HepG2 (cell line): Measurements from ENCODE around the gene TRA2B. TPM values are rescaled to one million over a fixed set of nuclear protein-coding genes. Genes with fewer than 3 reads are reported as not detected.

ENCODE experiments used
- ATAC-seq: fragments of 200-7000 bp; cut with Tn5 transposase; 3 replicates; pipeline ENCODE4 v1.9.1; 2020; ENCODE audit warnings: mild to moderate bottlenecking, moderate library complexity
- BruUV-seq: library from RNA; stranded (reverse); fragments of 400-500 nt; replicated peaks from 2 replicates; lab custom pipeline; 2021; lab: Mats Ljungman, UMichigan
- CTCF ChIA-PET: fragments of 300-600 bp; formaldehyde crosslinking; extraction: SDS; loops from one replicate; lab custom pipeline; 2021; ENCODE audit warnings: low total read pairs, inconsistent platforms, low intra/inter-chr PET ratio; lab: Yijun Ruan, JAX
- POLR2A ChIA-PET: fragments of 350-600 bp; sonication (Branson Sonifier 250); formaldehyde crosslinking; loops from one replicate; lab custom pipeline; 2020; ENCODE audit warnings: antibody characterized with exemption, inconsistent platforms; lab: Yijun Ruan, JAX
- DNase-seq: peaks from one replicate; pipeline ENCODE4 v3.0.0-alpha.2; 2015; ENCODE audit warnings: low spot score
- FAIRE-seq: peaks from 3 replicates; lab custom pipeline; 2011; peaks lifted over from hg19 to GRCh38; lab: Jason Lieb, UNC
- H2AFZ ChIP-seq: one replicate; pipeline ENCODE4 v1.6.1; 2011; ENCODE audit warnings: low read length, inconsistent platforms
- H3K27ac ChIP-seq: fragments of 300-600 bp; 3 replicates; pipeline ENCODE4 v1.8.0; 2011; ENCODE audit warnings: mixed run types, mild to moderate bottlenecking, mixed read lengths, low read length, inconsistent platforms; ENCODE audit not compliant: insufficient read depth; ENCODE audit errors: extremely low read length
- H3K27me3 ChIP-seq, 2 experiments: fragments of 200-600 bp in 1 of 2; 2 replicates in 1 of 2; 3 replicates in 1 of 2; pipeline versions ENCODE4 v1.6.0 to v1.8.0; 2011; ENCODE audit warnings: low read length in 2 of 2, mild to moderate bottlenecking in 2 of 2, moderate library complexity in 2 of 2, inconsistent platforms in 1 of 2; ENCODE audit not compliant: insufficient read depth in 2 of 2, control insufficient read depth in 1 of 2
- H3K36me3 ChIP-seq, 2 experiments: fragments of 200-600 bp in 1 of 2; replicated peaks in 1 of 2; 2 replicates in 1 of 2; 3 replicates in 1 of 2; pipeline versions ENCODE4 v1.5.1 to v1.8.0; 2011; ENCODE audit warnings: low read length in 2 of 2, inconsistent platforms in 1 of 2; ENCODE audit not compliant: insufficient read depth in 2 of 2, control insufficient read depth in 1 of 2
- H3K4me1 ChIP-seq: 2 replicates; pipeline ENCODE4 v1.5.1; 2012; ENCODE audit warnings: low read length, inconsistent platforms; ENCODE audit not compliant: insufficient read depth
- H3K4me2 ChIP-seq: 2 replicates; pipeline ENCODE4 v1.6.0; 2011; ENCODE audit warnings: low read depth, low read length, inconsistent platforms
- H3K4me3 ChIP-seq, 3 experiments: fragments of 200-600 bp in 1 of 3; sonication (generic), shearing (Covaris generic) in 1 of 3; replicated peaks in 1 of 3; 2 replicates each; pipeline ENCODE4 v1.5.1; 2011 to 2016; ENCODE audit warnings: low read length in 3 of 3, inconsistent platforms in 2 of 3, low read depth in 2 of 3, mild to moderate bottlenecking in 2 of 3, control low read depth in 1 of 3, mixed read lengths in 1 of 3; ENCODE audit not compliant: insufficient read depth in 1 of 3
- H3K79me2 ChIP-seq: one replicate; pipeline ENCODE4 v1.6.1; 2011; ENCODE audit warnings: low read length, inconsistent platforms; ENCODE audit not compliant: insufficient read depth
- H3K9ac ChIP-seq: 2 replicates; pipeline ENCODE4 v1.6.0; 2011; ENCODE audit warnings: mild to moderate bottlenecking, low read depth, low read length, inconsistent platforms; ENCODE audit not compliant: insufficient read depth
- H3K9me3 ChIP-seq: 2 replicates; pipeline ENCODE4 v1.5.1; 2012; ENCODE audit warnings: mild to moderate bottlenecking, low read length
- H4K20me1 ChIP-seq: 2 replicates; pipeline ENCODE4 v1.6.0; 2011; ENCODE audit warnings: inconsistent platforms, mild to moderate bottlenecking, low read length, moderate library complexity; ENCODE audit not compliant: insufficient read depth
- HNRNPH1 ChIP-seq: fragments of 200-400 bp; formaldehyde crosslinking; optimal IDR thresholded peaks from 2 replicates; pipeline ENCODE3; 2017; ENCODE audit warnings: mild to moderate bottlenecking, low read depth, low read length
- HOXA7 ChIP-seq: sonication (generic); formaldehyde crosslinking; IDR thresholded peaks from 2 replicates; pipeline ENCODE4 v1.8.1; 2022; ENCODE audit warnings: mild to moderate bottlenecking, missing genetic modification reagents, moderate library complexity
- MAF1 ChIP-seq: sonication (generic); formaldehyde crosslinking; IDR thresholded peaks from 2 replicates; pipeline ENCODE4 v1.5.0; 2020; ENCODE audit warnings: missing genetic modification reagents, borderline replicate concordance
- MAFK ChIP-seq, 2 experiments: IDR thresholded peaks in 1 of 2; conservative IDR thresholded peaks in 1 of 2; 2 replicates each; pipeline ENCODE4 v1.6.1; 2011; ENCODE audit warnings: improper control_type of control experiment in 2 of 2, low read length in 2 of 2
- NFYB ChIP-seq: sonication (generic); formaldehyde crosslinking; IDR thresholded peaks from 2 replicates; pipeline ENCODE4 v1.4.0; 2020; ENCODE audit warnings: missing genetic modification reagents
- PAX8 ChIP-seq: sonication (generic); formaldehyde crosslinking; IDR thresholded peaks from 2 replicates; pipeline ENCODE4 v1.8.0; 2022; ENCODE audit warnings: mild to moderate bottlenecking, missing genetic modification reagents, borderline replicate concordance
- SATB2 ChIP-seq: sonication (generic); formaldehyde crosslinking; IDR thresholded peaks from 2 replicates; pipeline ENCODE4 v1.5.0; 2020; ENCODE audit warnings: missing genetic modification reagents
- TBX3 ChIP-seq: fragments of 450-650 bp; IDR thresholded peaks from 2 replicates; pipeline ENCODE4 v1.6.1; 2017; ENCODE audit warnings: antibody characterized with exemption, mild to moderate bottlenecking, inconsistent platforms, borderline replicate concordance
- ZBTB7B ChIP-seq: sonication (generic); formaldehyde crosslinking; IDR thresholded peaks from 2 replicates; pipeline ENCODE4 v1.4.0; 2020; ENCODE audit warnings: missing genetic modification reagents
- ZNF44 ChIP-seq: sonication (generic); formaldehyde crosslinking; IDR thresholded peaks from 2 replicates; pipeline ENCODE4 v1.5.1; 2020; ENCODE audit warnings: mild to moderate bottlenecking, missing genetic modification reagents
- ZNF589 ChIP-seq: sonication (generic); formaldehyde crosslinking; conservative IDR thresholded peaks from 2 replicates; pipeline ENCODE4 v1.8.0; 2022; ENCODE audit warnings: mild to moderate bottlenecking, moderate library complexity, missing genetic modification reagents
- WGBS: methylation state at CpG from one replicate; pipeline ENCODE4 v1.1.6; 2017; ENCODE audit warnings: low lambda C conversion rate; 5-methylcytosine and 5-hydroxymethylcytosine counted together
- in situ Hi-C: cut with HindIII; loops from 2 replicates; pipeline ENCODE4 v1.10.0; 2017; ENCODE audit warnings: low pct_unique_long_range_greater_than_20kb; ENCODE audit not compliant: extremely low pct_ligation_motif_present
- intact Hi-C: fragments of 100-400 bp; cut with micrococcal nuclease; formaldehyde crosslinking; loops from one replicate; pipeline ENCODE4 v1.10.0; 2022; ENCODE audit not compliant: unreplicated experiment
- polyA plus RNA-seq, 8 experiments: library from polyadenylated mRNA; depleted of rRNA in 3 of 8; stranded (reverse) in 7 of 8; unstranded in 1 of 8; fragments of >200 nt; fragmentation: Illumina TruSeq in 4 of 8; extraction: Trizol in 4 of 8; gene quantifications; 2 replicates each; pipeline versions ENCODE4 v1.2.1 to v1.2.3, GENCODE V29; 2011 to 2016; ENCODE audit warnings: low read depth in 4 of 8, missing spikeins in 1 of 8, mixed read lengths in 1 of 8; ENCODE audit not compliant: insufficient read depth in 1 of 8
- total RNA-seq, 5 experiments: library from RNA; depleted of rRNA; stranded (reverse); fragments of >200 nt; fragmentation: Illumina TruSeq; extraction: Trizol; gene quantifications; 2 replicates each; pipeline ENCODE4 v1.2.3, GENCODE V29; 2016; ENCODE audit warnings: low read depth in 1 of 5
- TF ChIP-seq, protein P1 (sequence below): IDR thresholded peaks from 2 replicates; pipeline ENCODE4 v1.6.1; 2018; ENCODE audit warnings: missing genetic modification reagents, mild to moderate bottlenecking, missing compliant biosample characterization
- TF ChIP-seq, protein P2 (sequence below): sonication (generic); formaldehyde crosslinking; IDR thresholded peaks from 2 replicates; pipeline ENCODE4 v1.8.1; 2023; ENCODE audit warnings: mild to moderate bottlenecking, missing genetic modification reagents
- TF ChIP-seq, protein P3 (sequence below): fragments of 450-650 bp; IDR thresholded peaks from 2 replicates; pipeline ENCODE4 v1.6.1; 2016
- TF ChIP-seq, protein P4 (sequence below): sonication (generic); formaldehyde crosslinking; IDR thresholded peaks from 2 replicates; pipeline ENCODE4 v1.5.0; 2020; ENCODE audit warnings: mild to moderate bottlenecking, missing genetic modification reagents
- TF ChIP-seq, protein P5 (sequence below): sonication (generic); formaldehyde crosslinking; IDR thresholded peaks from 2 replicates; pipeline ENCODE4 v1.5.0; 2020; ENCODE audit warnings: mild to moderate bottlenecking, missing genetic modification reagents, moderate library complexity

Gene TRA2B
- total and polyA plus RNA-seq, 2 of the 13 experiments (the other 11 are each of a cell fraction or from before 2014, with no cell fraction given), result 105 to 241 TPM

DNA sequence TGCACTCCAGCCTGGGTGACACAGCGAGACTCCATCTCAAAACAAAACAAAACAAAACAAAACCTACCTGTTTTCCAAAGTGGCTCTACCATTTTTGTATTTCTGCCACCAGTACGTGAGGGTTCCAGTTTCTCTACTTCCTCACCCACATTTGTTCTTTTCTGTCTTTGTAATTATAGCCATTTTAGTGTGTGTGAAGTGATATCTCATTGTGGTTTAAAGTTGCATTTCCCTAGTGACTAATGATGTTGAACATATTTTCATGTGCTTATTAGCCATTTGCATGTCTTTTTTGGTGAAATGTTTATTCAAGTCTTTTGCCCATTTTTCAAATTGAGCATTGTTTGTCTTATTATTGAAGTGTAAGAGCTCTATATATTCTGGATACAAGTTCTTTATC, 50.7 kb downstream of the TRA2B start:
- Histone ChIP-seq H3K79me2 (no peaks in the 10 kb centered on the region), H4K20me1 (no peaks in the 10 kb centered on the region), H3K27me3 (peaks cover 0 to 10% of the 10 kb centered on the region in 2 experiments; a peak in 2 of 5 replicates), H3K4me3 (no peak overlapping the region), H3K4me2 (no peak overlapping the region), H3K36me3 (no peaks in the 10 kb centered on the region), H3K4me1 (no peaks in the 10 kb centered on the region), H3K27ac (no peak overlapping the region), H2AFZ (no peak overlapping the region), H3K9me3 (no peaks in the 10 kb centered on the region), H3K9ac (no peak overlapping the region)
- intact Hi-C loops (no loop called here), in situ Hi-C loops (no loop called here)
- no TSS peak for BruUV-seq
- no peak for TF ChIP-seq ZNF44 (CRISPR knock-in tag)
- TF ChIP-seq, protein P1, sequence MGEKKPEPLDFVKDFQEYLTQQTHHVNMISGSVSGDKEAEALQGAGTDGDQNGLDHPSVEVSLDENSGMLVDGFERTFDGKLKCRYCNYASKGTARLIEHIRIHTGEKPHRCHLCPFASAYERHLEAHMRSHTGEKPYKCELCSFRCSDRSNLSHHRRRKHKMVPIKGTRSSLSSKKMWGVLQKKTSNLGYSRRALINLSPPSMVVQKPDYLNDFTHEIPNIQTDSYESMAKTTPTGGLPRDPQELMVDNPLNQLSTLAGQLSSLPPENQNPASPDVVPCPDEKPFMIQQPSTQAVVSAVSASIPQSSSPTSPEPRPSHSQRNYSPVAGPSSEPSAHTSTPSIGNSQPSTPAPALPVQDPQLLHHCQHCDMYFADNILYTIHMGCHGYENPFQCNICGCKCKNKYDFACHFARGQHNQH (CRISPR knock-in tag), result no peak
- no peak for TF ChIP-seq HNRNPH1
- TF ChIP-seq PAX8 (CRISPR knock-in tag), result no peak
- TF ChIP-seq, protein P2, sequence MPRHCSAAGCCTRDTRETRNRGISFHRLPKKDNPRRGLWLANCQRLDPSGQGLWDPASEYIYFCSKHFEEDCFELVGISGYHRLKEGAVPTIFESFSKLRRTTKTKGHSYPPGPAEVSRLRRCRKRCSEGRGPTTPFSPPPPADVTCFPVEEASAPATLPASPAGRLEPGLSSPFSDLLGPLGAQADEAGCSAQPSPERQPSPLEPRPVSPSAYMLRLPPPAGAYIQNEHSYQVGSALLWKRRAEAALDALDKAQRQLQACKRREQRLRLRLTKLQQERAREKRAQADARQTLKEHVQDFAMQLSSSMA (CRISPR knock-in tag), result no peak
- no peak for TF ChIP-seq TBX3
- TF ChIP-seq, protein P3, sequence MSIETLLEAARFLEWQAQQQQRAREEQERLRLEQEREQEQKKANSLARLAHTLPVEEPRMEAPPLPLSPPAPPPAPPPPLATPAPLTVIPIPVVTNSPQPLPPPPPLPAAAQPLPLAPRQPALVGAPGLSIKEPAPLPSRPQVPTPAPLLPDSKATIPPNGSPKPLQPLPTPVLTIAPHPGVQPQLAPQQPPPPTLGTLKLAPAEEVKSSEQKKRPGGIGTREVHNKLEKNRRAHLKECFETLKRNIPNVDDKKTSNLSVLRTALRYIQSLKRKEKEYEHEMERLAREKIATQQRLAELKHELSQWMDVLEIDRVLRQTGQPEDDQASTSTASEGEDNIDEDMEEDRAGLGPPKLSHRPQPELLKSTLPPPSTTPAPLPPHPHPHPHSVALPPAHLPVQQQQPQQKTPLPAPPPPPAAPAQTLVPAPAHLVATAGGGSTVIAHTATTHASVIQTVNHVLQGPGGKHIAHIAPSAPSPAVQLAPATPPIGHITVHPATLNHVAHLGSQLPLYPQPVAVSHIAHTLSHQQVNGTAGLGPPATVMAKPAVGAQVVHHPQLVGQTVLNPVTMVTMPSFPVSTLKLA, result no peak
- no peak for TF ChIP-seq ZBTB7B (CRISPR knock-in tag)
- TF ChIP-seq MAF1 (CRISPR knock-in tag), result no peak
- no peak for TF ChIP-seq NFYB (CRISPR knock-in tag)
- TF ChIP-seq ZNF589 (CRISPR knock-in tag), result no peak
- no peak for TF ChIP-seq HOXA7 (CRISPR knock-in tag)
- no peak for TF ChIP-seq MAFK (conservative IDR thresholded peaks at IDR 0.05 in 1 of 2, IDR thresholded peaks at IDR 0.05 in 1 of 2; ENCODE audit: low read length in 2 of 2)
- TF ChIP-seq, protein P4, sequence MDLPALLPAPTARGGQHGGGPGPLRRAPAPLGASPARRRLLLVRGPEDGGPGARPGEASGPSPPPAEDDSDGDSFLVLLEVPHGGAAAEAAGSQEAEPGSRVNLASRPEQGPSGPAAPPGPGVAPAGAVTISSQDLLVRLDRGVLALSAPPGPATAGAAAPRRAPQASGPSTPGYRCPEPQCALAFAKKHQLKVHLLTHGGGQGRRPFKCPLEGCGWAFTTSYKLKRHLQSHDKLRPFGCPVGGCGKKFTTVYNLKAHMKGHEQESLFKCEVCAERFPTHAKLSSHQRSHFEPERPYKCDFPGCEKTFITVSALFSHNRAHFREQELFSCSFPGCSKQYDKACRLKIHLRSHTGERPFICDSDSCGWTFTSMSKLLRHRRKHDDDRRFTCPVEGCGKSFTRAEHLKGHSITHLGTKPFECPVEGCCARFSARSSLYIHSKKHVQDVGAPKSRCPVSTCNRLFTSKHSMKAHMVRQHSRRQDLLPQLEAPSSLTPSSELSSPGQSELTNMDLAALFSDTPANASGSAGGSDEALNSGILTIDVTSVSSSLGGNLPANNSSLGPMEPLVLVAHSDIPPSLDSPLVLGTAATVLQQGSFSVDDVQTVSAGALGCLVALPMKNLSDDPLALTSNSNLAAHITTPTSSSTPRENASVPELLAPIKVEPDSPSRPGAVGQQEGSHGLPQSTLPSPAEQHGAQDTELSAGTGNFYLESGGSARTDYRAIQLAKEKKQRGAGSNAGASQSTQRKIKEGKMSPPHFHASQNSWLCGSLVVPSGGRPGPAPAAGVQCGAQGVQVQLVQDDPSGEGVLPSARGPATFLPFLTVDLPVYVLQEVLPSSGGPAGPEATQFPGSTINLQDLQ, result no peak
- TF ChIP-seq, protein P5, sequence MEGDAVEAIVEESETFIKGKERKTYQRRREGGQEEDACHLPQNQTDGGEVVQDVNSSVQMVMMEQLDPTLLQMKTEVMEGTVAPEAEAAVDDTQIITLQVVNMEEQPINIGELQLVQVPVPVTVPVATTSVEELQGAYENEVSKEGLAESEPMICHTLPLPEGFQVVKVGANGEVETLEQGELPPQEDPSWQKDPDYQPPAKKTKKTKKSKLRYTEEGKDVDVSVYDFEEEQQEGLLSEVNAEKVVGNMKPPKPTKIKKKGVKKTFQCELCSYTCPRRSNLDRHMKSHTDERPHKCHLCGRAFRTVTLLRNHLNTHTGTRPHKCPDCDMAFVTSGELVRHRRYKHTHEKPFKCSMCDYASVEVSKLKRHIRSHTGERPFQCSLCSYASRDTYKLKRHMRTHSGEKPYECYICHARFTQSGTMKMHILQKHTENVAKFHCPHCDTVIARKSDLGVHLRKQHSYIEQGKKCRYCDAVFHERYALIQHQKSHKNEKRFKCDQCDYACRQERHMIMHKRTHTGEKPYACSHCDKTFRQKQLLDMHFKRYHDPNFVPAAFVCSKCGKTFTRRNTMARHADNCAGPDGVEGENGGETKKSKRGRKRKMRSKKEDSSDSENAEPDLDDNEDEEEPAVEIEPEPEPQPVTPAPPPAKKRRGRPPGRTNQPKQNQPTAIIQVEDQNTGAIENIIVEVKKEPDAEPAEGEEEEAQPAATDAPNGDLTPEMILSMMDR (CRISPR knock-in tag), result no peak
- no peak for TF ChIP-seq SATB2 (CRISPR knock-in tag)
- no peak for ATAC-seq
- ChIA-PET POLR2A (no interaction called here), CTCF (no interaction called here)
- WGBS, result 31% methylated on average over 2 of the region's 2 CpGs
- FAIRE-seq, result no peak
- no peak for DNase-seq
